Transverse colon (tissue), 4 donors: ENCODE results near the gene SETX. TPM values are rescaled to one million over a fixed set of nuclear protein-coding genes. Genes with fewer than 3 reads are reported as not detected.

ENCODE experiments used
- DNase-seq: peaks from one replicate; pipeline ENCODE4 v3.0.0-alpha.2; 2019
- H3K27ac ChIP-seq, 4 donors: fragments of 200-600 bp; sonication (generic); 2 replicates each; pipeline ENCODE4 v1.5.1; 2016 to 2018; ENCODE audit warnings: inconsistent platforms in 4 of 4
- H3K27me3 ChIP-seq: fragments of 200-600 bp; sonication (generic); 2 replicates; pipeline ENCODE4 v1.5.1; 2017; ENCODE audit warnings: inconsistent platforms
- H3K36me3 ChIP-seq, 4 donors: fragments of 200-600 bp; sonication (generic); 2 replicates each; pipeline ENCODE4 v1.5.1; 2017 to 2019; ENCODE audit warnings: inconsistent platforms in 4 of 4
- H3K4me1 ChIP-seq, 4 donors: fragments of 200-600 bp; sonication (generic); 2 replicates each; pipeline ENCODE4 v1.5.1; 2017 to 2020; ENCODE audit warnings: inconsistent platforms in 4 of 4
- H3K4me3 ChIP-seq, 4 donors: fragments of 200-600 bp; sonication (generic); 1 replicate in 1 of 4; 2 replicates in 3 of 4; pipeline versions ENCODE4 v1.5.1 to v1.6.1; 2017 to 2019; ENCODE audit warnings: inconsistent platforms in 4 of 4
- H3K9me3 ChIP-seq, 2 donors: fragments of 200-600 bp; sonication (generic); 2 replicates each; pipeline ENCODE4 v1.5.1; 2017 to 2019; ENCODE audit warnings: inconsistent platforms in 2 of 2
- CTCF ChIP-seq, 5 experiments: fragments of 200-600 bp in 3 of 5; fragments of 450-650 bp in 2 of 5; sonication (generic) in 3 of 5; IDR thresholded peaks; 1 replicate in 2 of 5; 2 replicates in 3 of 5; pipeline ENCODE4 v1.5.1; 2016 to 2017; ENCODE audit warnings: antibody characterized with exemption in 5 of 5, inconsistent platforms in 3 of 5, mild to moderate bottlenecking in 2 of 5, moderate library complexity in 1 of 5
- EP300 ChIP-seq: sonication (generic); formaldehyde crosslinking; IDR thresholded peaks from one replicate; pipeline ENCODE4 v1.6.1; 2017; ENCODE audit warnings: antibody characterized with exemption, low read depth
- POLR2A ChIP-seq: fragments of 450-650 bp; IDR thresholded peaks from one replicate; pipeline ENCODE4 v1.6.1; 2016; ENCODE audit warnings: antibody characterized with exemption, mild to moderate bottlenecking, moderate library complexity
- POLR2AphosphoS5 ChIP-seq, 3 donors: sonication (generic); formaldehyde crosslinking; IDR thresholded peaks; one replicate each; pipeline ENCODE4 v1.6.1; 2016; ENCODE audit warnings: antibody characterized with exemption in 3 of 3
- WGBS, 2 donors: methylation state at CpG; one replicate each; pipeline ENCODE4 v1.1.5; 2018; ENCODE audit warnings: low coverage in 1 of 2; 5-methylcytosine and 5-hydroxymethylcytosine counted together
- in situ Hi-C, 4 donors: fragments of 200-750 bp; cut with MboI; loops; one replicate each; pipeline versions ENCODE4 v1.15.0 to v1.15.1; 2017; ENCODE audit warnings: low sequenced_read_pairs in 3 of 4, low pct_ligation_motif_present in 1 of 4, low pct_unique_long_range_greater_than_20kb in 1 of 4
- intact Hi-C: fragments of 100-400 bp; cut with DNase I; formaldehyde crosslinking; loops from one replicate; pipeline ENCODE4 v1.15.1; 2023; ENCODE audit warnings: low total_unique reads
- total RNA-seq, 4 donors: library from RNA; depleted of rRNA; stranded (reverse); fragments of >200 nt; gene quantifications; one replicate each; pipeline ENCODE4 v1.1.0, GENCODE V29; 2016

The SETX gene
- total RNA-seq, 4 donors from 2014 or later, result 27.7 to 70.5 (median 48.5) TPM

DNA sequence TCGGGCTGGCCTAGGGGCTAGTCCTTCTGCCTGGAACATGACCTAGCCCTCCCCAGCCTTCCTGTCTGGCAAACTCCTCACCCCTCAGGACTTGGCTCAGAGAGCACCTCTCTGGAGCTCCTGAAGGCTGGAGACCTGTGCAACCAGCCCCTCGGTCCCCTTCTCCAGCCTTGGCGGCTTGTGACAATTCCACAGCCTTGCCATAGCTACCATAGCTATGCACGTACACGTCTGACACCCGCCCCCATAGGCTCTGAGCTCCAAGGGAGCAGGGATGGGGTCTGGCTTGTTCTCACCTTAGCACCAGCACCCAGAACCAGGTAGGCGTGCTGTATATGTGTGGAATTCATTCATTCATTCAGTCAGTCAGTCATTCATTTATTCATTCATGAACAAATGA lies 143.2 kb downstream of the SETX start:
- H3K4me1 ChIP-seq, result no peaks in the 10 kb centered on the region
- intact Hi-C loops, result no loop called here
- WGBS, 2 donors, result 87 to 100% methylated on average over 1 to 7 of the region's 7 CpGs
- TF ChIP-seq POLR2A, result no peak
- TF ChIP-seq POLR2AphosphoS5 (IDR thresholded peaks at IDR 0.05), result no peak
- no peak for TF ChIP-seq CTCF (IDR thresholded peaks at IDR 0.05)
- no peak for TF ChIP-seq EP300
- H3K9me3 ChIP-seq, result no peaks in the 10 kb centered on the region
- H3K36me3 ChIP-seq, result no peaks in the 10 kb centered on the region
- DNase-seq, result no peak
- no peak overlapping the region for H3K4me3 ChIP-seq
- no peaks in the 10 kb centered on the region for H3K27me3 ChIP-seq
- H3K27ac ChIP-seq, result no peak overlapping the region
- in situ Hi-C loops, result no loop called here

Other genes with a start within 250 kb of the SETX start
- gene NTNG2, start 192.9 kb downstream of the SETX start, total RNA-seq, result 1 to 10 TPM in 1 of 4 donors, under 1 TPM in 1, not detected in 2; 0.27 to 1.1 TPM
- 10 to 100 TPM in 2 of 4 donors, 1 to 10 TPM in 2; 6.4 to 14.2 (median 9.4) TPM for gene TTF1, start 51.9 kb upstream of the SETX start, total RNA-seq
- gene CFAP77, start 55.2 kb upstream of the SETX start, total RNA-seq, result not detected
- gene BARHL1, start 227.6 kb upstream of the SETX start, total RNA-seq, result not detected